ENCODE data around the gene CHID1. TPM values are rescaled to one million over a fixed set of nuclear protein-coding genes. Genes with fewer than 3 reads are reported as not detected.
A peak's percentile ranks its signal among the peaks of the same experiment; 100 is the strongest.

Gene CHID1
- polyA plus RNA-seq, 2 donors: 22.5 to 30.7 TPM

- Histone ChIP-seq H3K27ac (ENCODE audit: low read depth in 2 of 2, low read length in 1 of 2) (peak within 1 kb of the TSS; percentile 89 to 90), H3K36me3 (ENCODE audit: control insufficient read depth in 2 of 2, insufficient read depth in 2 of 2, low read length in 1 of 2) (peaks cover 0 to 2% of the 10 kb centered on the region in 2 donors), H3K27me3 (ENCODE audit: control insufficient read depth in 1 of 2, insufficient read depth in 2 of 2, low read length in 2 of 2) (no peaks in the 10 kb centered on the region), H3K9me3 (ENCODE audit: control insufficient read depth in 2 of 2, insufficient read depth in 1 of 2, low read depth in 1 of 2, low read length in 1 of 2) (no peaks in the 10 kb centered on the region), H3K4me3 (ENCODE audit: low read depth in 1 of 2, low read length in 2 of 2) (peak within 1 kb of the TSS; percentile 80 to 94), H3K4me1 (ENCODE audit: control insufficient read depth in 2 of 2, insufficient read depth in 2 of 2, low read length in 1 of 2) (peaks cover 0 to 7% of the 10 kb centered on the region in 2 donors)
- WGBS, 2 donors: 4 to 6% methylated on average over 73 to 124 of the region's 124 CpGs
Measured at GRCh38 chr11:925496-926301, 15.1 kb upstream of the CHID1 start, which contains the start of gene AP2A2. AP2A2 (plus strand) TSS chr11:925870; CDS start chr11:926022, 152 bp downstream.

- Histone ChIP-seq H3K4me1 (ENCODE audit: control insufficient read depth in 2 of 2, insufficient read depth in 2 of 2, low read length in 1 of 2) (peaks cover 0 to 7% of the 10 kb centered on the region in 2 donors), H3K36me3 (ENCODE audit: control insufficient read depth in 2 of 2, insufficient read depth in 2 of 2, low read length in 1 of 2) (peaks cover 0 to 2% of the 10 kb centered on the region in 2 donors), H3K27me3 (ENCODE audit: control insufficient read depth in 1 of 2, insufficient read depth in 2 of 2, low read length in 2 of 2) (no peaks in the 10 kb centered on the region), H3K9me3 (ENCODE audit: control insufficient read depth in 2 of 2, insufficient read depth in 1 of 2, low read depth in 1 of 2, low read length in 1 of 2) (no peaks in the 10 kb centered on the region), H3K27ac (ENCODE audit: low read depth in 2 of 2, low read length in 1 of 2) (peak overlapping the region; percentile 63 to 90), H3K4me3 (ENCODE audit: low read depth in 1 of 2, low read length in 2 of 2) (peak overlapping the region; percentile 40 to 94)
- WGBS, 2 donors: 59 to 60% methylated on average over 28 of the region's 28 CpGs
Measured at GRCh38 chr11:925158-925495, 14.5 kb upstream of the CHID1 start.

- 72 to 76% methylated on average over 18 of the region's 18 CpGs for WGBS, 2 donors
- no peak overlapping the region for H3K4me3 ChIP-seq (ENCODE audit: low read depth in 1 of 2, low read length in 2 of 2)
Measured at GRCh38 chr11:924406-925157, 14.0 kb upstream of the CHID1 start.

GRCh38 chr11:923691-924405 is 13.2 kb upstream of the CHID1 start:
- WGBS, 2 donors: 87 to 88% methylated on average over 19 of the region's 19 CpGs
- H3K36me3 ChIP-seq (ENCODE audit: control insufficient read depth in 2 of 2, insufficient read depth in 2 of 2, low read length in 1 of 2): peaks cover 0 to 1% of the 10 kb centered on the region in 2 donors
- H3K9me3 ChIP-seq (ENCODE audit: control insufficient read depth in 2 of 2, insufficient read depth in 1 of 2, low read depth in 1 of 2, low read length in 1 of 2): no peaks in the 10 kb centered on the region
- no peaks in the 10 kb centered on the region for H3K27me3 ChIP-seq (ENCODE audit: control insufficient read depth in 1 of 2, insufficient read depth in 2 of 2, low read length in 2 of 2)
- H3K4me1 ChIP-seq (ENCODE audit: control insufficient read depth in 2 of 2, insufficient read depth in 2 of 2, low read length in 1 of 2): peaks cover 0 to 7% of the 10 kb centered on the region in 2 donors
- no peak overlapping the region for H3K27ac ChIP-seq (ENCODE audit: low read depth in 2 of 2, low read length in 1 of 2)
- H3K4me3 ChIP-seq (ENCODE audit: low read depth in 1 of 2, low read length in 2 of 2): no peak overlapping the region

More at GRCh38 chr11:924406-925157, 14.0 kb upstream of the CHID1 start:
- no peaks in the 10 kb centered on the region for H3K9me3 ChIP-seq (ENCODE audit: control insufficient read depth in 2 of 2, insufficient read depth in 1 of 2, low read depth in 1 of 2, low read length in 1 of 2)
- H3K27ac ChIP-seq (ENCODE audit: low read depth in 2 of 2, low read length in 1 of 2): peak overlapping the region in 1 of 2 donors; percentile 90
- peaks cover 0 to 7% of the 10 kb centered on the region in 2 donors for H3K4me1 ChIP-seq (ENCODE audit: control insufficient read depth in 2 of 2, insufficient read depth in 2 of 2, low read length in 1 of 2)
- H3K27me3 ChIP-seq (ENCODE audit: control insufficient read depth in 1 of 2, insufficient read depth in 2 of 2, low read length in 2 of 2): no peaks in the 10 kb centered on the region
- peaks cover 0 to 2% of the 10 kb centered on the region in 2 donors for H3K36me3 ChIP-seq (ENCODE audit: control insufficient read depth in 2 of 2, insufficient read depth in 2 of 2, low read length in 1 of 2)

- Histone ChIP-seq H3K27me3 (ENCODE audit: control insufficient read depth in 1 of 2, insufficient read depth in 2 of 2, low read length in 2 of 2) (no peaks in the 10 kb centered on the region), H3K4me3 (ENCODE audit: low read depth in 1 of 2, low read length in 2 of 2) (no peak overlapping the region), H3K4me1 (ENCODE audit: control insufficient read depth in 2 of 2, insufficient read depth in 2 of 2, low read length in 1 of 2) (peaks cover 0 to 6% of the 10 kb centered on the region in 2 donors), H3K36me3 (ENCODE audit: control insufficient read depth in 2 of 2, insufficient read depth in 2 of 2, low read length in 1 of 2) (no peaks in the 10 kb centered on the region), H3K9me3 (ENCODE audit: control insufficient read depth in 2 of 2, insufficient read depth in 1 of 2, low read depth in 1 of 2, low read length in 1 of 2) (no peaks in the 10 kb centered on the region), H3K27ac (ENCODE audit: low read depth in 2 of 2, low read length in 1 of 2) (no peak overlapping the region)
- 77 to 79% methylated on average over 15 of the region's 15 CpGs for WGBS, 2 donors
Measured at GRCh38 chr11:921921-922678, 11.5 kb upstream of the CHID1 start.

GRCh38 chr11:917426-917825 is 6.8 kb upstream of the CHID1 start:
- WGBS, 2 donors: 78 to 87% methylated on average over 8 of the region's 8 CpGs
- H3K4me1 ChIP-seq (ENCODE audit: control insufficient read depth in 2 of 2, insufficient read depth in 2 of 2, low read length in 1 of 2): peaks cover 0 to 4% of the 10 kb centered on the region in 2 donors
- no peaks in the 10 kb centered on the region for H3K36me3 ChIP-seq (ENCODE audit: control insufficient read depth in 2 of 2, insufficient read depth in 2 of 2, low read length in 1 of 2)
- no peak overlapping the region for H3K4me3 ChIP-seq (ENCODE audit: low read depth in 1 of 2, low read length in 2 of 2)
- no peaks in the 10 kb centered on the region for H3K9me3 ChIP-seq (ENCODE audit: control insufficient read depth in 2 of 2, insufficient read depth in 1 of 2, low read depth in 1 of 2, low read length in 1 of 2)
- H3K27ac ChIP-seq (ENCODE audit: low read depth in 2 of 2, low read length in 1 of 2): no peak overlapping the region
- no peaks in the 10 kb centered on the region for H3K27me3 ChIP-seq (ENCODE audit: control insufficient read depth in 1 of 2, insufficient read depth in 2 of 2, low read length in 2 of 2)

GRCh38 chr11:914747-915501 is 4.3 kb upstream of the CHID1 start:
- no peaks in the 10 kb centered on the region for H3K27me3 ChIP-seq (ENCODE audit: control insufficient read depth in 1 of 2, insufficient read depth in 2 of 2, low read length in 2 of 2)
- H3K36me3 ChIP-seq (ENCODE audit: control insufficient read depth in 2 of 2, insufficient read depth in 2 of 2, low read length in 1 of 2): no peaks in the 10 kb centered on the region
- H3K4me1 ChIP-seq (ENCODE audit: control insufficient read depth in 2 of 2, insufficient read depth in 2 of 2, low read length in 1 of 2): peaks cover 3 to 7% of the 10 kb centered on the region in 2 donors
- H3K27ac ChIP-seq (ENCODE audit: low read depth in 2 of 2, low read length in 1 of 2): no peak overlapping the region
- no peaks in the 10 kb centered on the region for H3K9me3 ChIP-seq (ENCODE audit: control insufficient read depth in 2 of 2, insufficient read depth in 1 of 2, low read depth in 1 of 2, low read length in 1 of 2)
- no peak overlapping the region for H3K4me3 ChIP-seq (ENCODE audit: low read depth in 1 of 2, low read length in 2 of 2)
- 78 to 79% methylated on average over 21 of the region's 21 CpGs for WGBS, 2 donors

- Histone ChIP-seq H3K4me3 (ENCODE audit: low read depth in 1 of 2, low read length in 2 of 2) (no peak overlapping the region), H3K27ac (ENCODE audit: low read depth in 2 of 2, low read length in 1 of 2) (no peak overlapping the region), H3K4me1 (ENCODE audit: control insufficient read depth in 2 of 2, insufficient read depth in 2 of 2, low read length in 1 of 2) (peaks cover 3 to 10% of the 10 kb centered on the region in 2 donors), H3K36me3 (ENCODE audit: control insufficient read depth in 2 of 2, insufficient read depth in 2 of 2, low read length in 1 of 2) (no peaks in the 10 kb centered on the region), H3K9me3 (ENCODE audit: control insufficient read depth in 2 of 2, insufficient read depth in 1 of 2, low read depth in 1 of 2, low read length in 1 of 2) (no peaks in the 10 kb centered on the region), H3K27me3 (ENCODE audit: control insufficient read depth in 1 of 2, insufficient read depth in 2 of 2, low read length in 2 of 2) (no peaks in the 10 kb centered on the region)
- WGBS, 2 donors: 66 to 76% methylated on average over 5 of the region's 5 CpGs
Measured at GRCh38 chr11:914204-914603, 3.6 kb upstream of the CHID1 start.

Measured in esophagus (tissue), 2 donors.